ENCODE results near the gene KCNQ5. TPM values are rescaled to one million over a fixed set of nuclear protein-coding genes. Genes with fewer than 3 reads are reported as not detected.

KCNQ5 gene
- total RNA-seq, 6 donors from 2014 or later = 0.30 to 3.1 (median 0.32) TPM

DNA sequence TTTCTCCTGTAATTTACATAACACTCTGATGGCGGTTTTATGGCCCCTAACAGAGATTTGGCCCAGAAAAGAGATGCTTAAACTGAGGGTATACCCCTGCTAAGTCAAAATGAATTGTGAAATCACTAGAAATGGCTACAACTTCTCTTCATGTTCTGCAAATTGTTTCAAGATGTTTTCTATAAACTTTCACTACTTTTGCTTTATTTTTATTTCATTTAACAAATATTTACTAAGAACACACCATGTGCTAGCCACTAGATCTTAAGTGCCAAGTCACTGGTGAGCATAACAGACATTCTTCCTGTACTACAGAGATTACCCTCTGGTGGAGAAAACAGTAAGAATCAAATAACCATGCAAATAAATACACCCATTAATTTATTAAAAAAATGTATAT, 87.6 kb downstream of the KCNQ5 start:
- TF ChIP-seq POLR2AphosphoS5 (IDR thresholded peaks at IDR 0.05) (no peak), EP300 (IDR thresholded peaks at IDR 0.05) (no peak), POLR2A (IDR thresholded peaks at IDR 0.05) (no peak), CTCF (IDR thresholded peaks at IDR 0.05) (no peak)
- H3K9me3 ChIP-seq = peaks cover 0 to 3% (median 0%) of the 10 kb centered on the region in 4 donors
- H3K36me3 ChIP-seq = no peaks in the 10 kb centered on the region
- WGBS, 2 donors = 68 to 81% methylated on average over 1 of the region's 1 CpG
- DNase-seq (no peak), ATAC-seq (ENCODE audit: low FRiP score in 2 of 2) (no peak)
- H3K4me1 ChIP-seq = no peaks in the 10 kb centered on the region
- H3K4me3 ChIP-seq = no peak overlapping the region
- H3K27me3 ChIP-seq = no peaks in the 10 kb centered on the region
- H3K27ac ChIP-seq = no peak overlapping the region

GRCh38 chr6:72711731-72712130, 89.9 kb downstream of the KCNQ5 start:
- no peaks in the 10 kb centered on the region for H3K4me1 ChIP-seq
- H3K27ac ChIP-seq = no peak overlapping the region
- no peak for DNase-seq
- H3K27me3 ChIP-seq = no peaks in the 10 kb centered on the region
- ATAC-seq (ENCODE audit: low FRiP score in 2 of 2) = no peak
- WGBS, 2 donors = 96 to 100% methylated on average over 1 of the region's 1 CpG
- H3K36me3 ChIP-seq = no peaks in the 10 kb centered on the region
- no peak overlapping the region for H3K4me3 ChIP-seq
- TF ChIP-seq POLR2A (IDR thresholded peaks at IDR 0.05) = no peak
- no peak for TF ChIP-seq CTCF (IDR thresholded peaks at IDR 0.05)
- TF ChIP-seq EP300 (IDR thresholded peaks at IDR 0.05) = no peak
- no peak for TF ChIP-seq POLR2AphosphoS5 (IDR thresholded peaks at IDR 0.05)
- peaks cover 0 to 3% (median 0%) of the 10 kb centered on the region in 4 donors for H3K9me3 ChIP-seq

GRCh38 chr6:72712910-72713309, 91.0 kb downstream of the KCNQ5 start:
- no peak for TF ChIP-seq CTCF (IDR thresholded peaks at IDR 0.05)
- TF ChIP-seq EP300 (IDR thresholded peaks at IDR 0.05) = no peak
- TF ChIP-seq POLR2A (IDR thresholded peaks at IDR 0.05) = no peak
- no peak for TF ChIP-seq POLR2AphosphoS5 (IDR thresholded peaks at IDR 0.05)
- Histone ChIP-seq H3K4me3 (no peak overlapping the region), H3K9me3 (peaks cover 0 to 3% (median 0%) of the 10 kb centered on the region in 4 donors), H3K27me3 (no peaks in the 10 kb centered on the region), H3K4me1 (no peaks in the 10 kb centered on the region), H3K27ac (no peak overlapping the region), H3K36me3 (no peaks in the 10 kb centered on the region)
- ATAC-seq (ENCODE audit: low FRiP score in 2 of 2) (no peak), DNase-seq (no peak)
- 69 to 72% methylated on average over 6 of the region's 6 CpGs for WGBS, 2 donors

DNA sequence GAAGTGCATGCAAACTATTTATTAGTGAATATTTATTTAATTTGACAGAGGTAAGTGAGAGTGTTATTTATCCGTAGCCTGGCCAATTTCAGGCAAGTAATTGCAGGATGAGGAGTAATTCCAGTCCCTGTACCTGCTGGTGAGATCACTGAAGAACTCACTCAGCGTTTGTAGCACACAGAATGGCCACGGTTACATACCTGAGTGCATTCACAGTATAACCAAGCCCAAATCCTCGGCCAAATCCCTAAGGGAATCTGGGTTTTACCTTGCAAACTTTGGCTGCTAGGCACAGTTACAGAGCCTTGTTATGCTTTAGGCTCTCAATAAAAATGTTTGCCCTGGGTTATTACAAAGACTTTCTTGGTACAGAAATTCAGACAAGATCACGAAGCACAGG, 93.3 kb downstream of the KCNQ5 start:
- Histone ChIP-seq H3K36me3 (no peaks in the 10 kb centered on the region), H3K27ac (no peak overlapping the region), H3K27me3 (no peaks in the 10 kb centered on the region), H3K4me1 (no peaks in the 10 kb centered on the region), H3K9me3 (no peaks in the 10 kb centered on the region), H3K4me3 (no peak overlapping the region)
- ATAC-seq (ENCODE audit: low FRiP score in 2 of 2) (no peak), DNase-seq (no peak)
- TF ChIP-seq CTCF (IDR thresholded peaks at IDR 0.05) (no peak), POLR2A (IDR thresholded peaks at IDR 0.05) (no peak), POLR2AphosphoS5 (IDR thresholded peaks at IDR 0.05) (no peak), EP300 (IDR thresholded peaks at IDR 0.05) (no peak)
- 71 to 72% methylated on average over 5 of the region's 5 CpGs for WGBS, 2 donors

DNA sequence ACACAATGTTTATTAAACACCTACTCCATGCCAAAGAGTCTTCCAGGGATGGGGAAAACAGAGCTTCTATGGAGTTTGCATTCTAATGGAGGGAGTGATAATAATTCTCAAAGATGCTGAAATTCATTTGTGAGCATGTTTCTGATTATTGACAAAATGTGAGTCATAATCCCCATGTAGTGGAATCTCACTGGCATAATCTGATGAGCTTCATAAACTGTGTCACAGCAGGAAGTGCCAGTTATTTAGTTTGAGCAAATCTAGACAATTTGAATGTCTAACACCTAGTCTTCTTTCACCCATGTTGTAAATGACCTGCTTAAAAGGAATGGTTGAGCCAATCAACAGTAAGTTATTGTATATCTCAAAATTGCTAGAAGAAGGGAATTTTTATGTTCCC, 95.1 kb downstream of the KCNQ5 start:
- no peaks in the 10 kb centered on the region for H3K4me1 ChIP-seq
- no peak overlapping the region for H3K4me3 ChIP-seq
- no peak for DNase-seq
- no peak for ATAC-seq (ENCODE audit: low FRiP score in 2 of 2)
- H3K36me3 ChIP-seq = no peaks in the 10 kb centered on the region
- H3K9me3 ChIP-seq = no peaks in the 10 kb centered on the region
- H3K27me3 ChIP-seq = no peaks in the 10 kb centered on the region
- H3K27ac ChIP-seq = no peak overlapping the region
- TF ChIP-seq POLR2A (IDR thresholded peaks at IDR 0.05) (no peak), CTCF (IDR thresholded peaks at IDR 0.05) (no peak), POLR2AphosphoS5 (IDR thresholded peaks at IDR 0.05) (no peak), EP300 (IDR thresholded peaks at IDR 0.05) (no peak)
